Uterus (tissue), 4 donors: ENCODE results near the gene MYO1B. TPM values are rescaled to one million over a fixed set of nuclear protein-coding genes. Genes with fewer than 3 reads are reported as not detected.

Source experiments
- DNase-seq, 2 donors: peaks; one replicate each; pipeline ENCODE4 v3.0.0-alpha.2; 2019 to 2020
- H3K27ac ChIP-seq, 2 donors: fragments of 200-600 bp; sonication (generic); 1 replicate in 1 of 2; 2 replicates in 1 of 2; pipeline ENCODE4 v1.5.1; 2016 to 2018
- H3K27me3 ChIP-seq, 2 donors: fragments of 200-600 bp; sonication (generic); one replicate each; pipeline ENCODE4 v1.5.1; 2018 to 2019; ENCODE audit warnings: control low read depth in 1 of 2
- H3K36me3 ChIP-seq, 2 donors: fragments of 200-600 bp; sonication (generic); one replicate each; pipeline ENCODE4 v1.5.1; 2019; ENCODE audit warnings: control low read depth in 1 of 2
- H3K4me1 ChIP-seq, 2 donors: fragments of 200-600 bp; sonication (generic); one replicate each; pipeline ENCODE4 v1.5.1; 2018 to 2019; ENCODE audit warnings: control low read depth in 1 of 2
- H3K4me3 ChIP-seq, 2 donors: fragments of 200-600 bp; sonication (generic); 1 replicate in 1 of 2; 2 replicates in 1 of 2; pipeline ENCODE4 v1.5.1; 2018 to 2019; ENCODE audit warnings: mild to moderate bottlenecking in 1 of 2
- H3K9me3 ChIP-seq, 2 donors: fragments of 200-600 bp; sonication (generic); one replicate each; pipeline ENCODE4 v1.5.1; 2019; ENCODE audit warnings: control low read depth in 1 of 2
- POLR2A ChIP-seq, 2 donors: fragments of 450-650 bp; IDR thresholded peaks; one replicate each; pipeline ENCODE4 v1.6.1; 2016; ENCODE audit warnings: antibody characterized with exemption in 2 of 2, mild to moderate bottlenecking in 1 of 2, moderate library complexity in 1 of 2
- intact Hi-C: fragments of 100-400 bp; cut with DNase I; formaldehyde crosslinking; loops from one replicate; pipeline ENCODE4 v1.15.1; 2023; ENCODE audit warnings: low total_unique reads
- total RNA-seq, 4 donors: library from RNA; depleted of rRNA in 3 of 4; stranded (reverse); fragments of >200 nt in 3 of 4; gene quantifications; one replicate each; pipeline versions ENCODE4 v1.1.0 to v1.2.4, GENCODE V29; 2014 to 2023
- TF ChIP-seq, protein P1 (sequence below), 4 experiments: fragments of 200-600 bp in 2 of 4; fragments of 450-650 bp in 2 of 4; sonication (generic) in 2 of 4; IDR thresholded peaks; one replicate each; pipeline ENCODE4 v1.5.1; 2016 to 2019; ENCODE audit warnings: antibody characterized with exemption in 4 of 4, mild to moderate bottlenecking in 2 of 4, moderate library complexity in 1 of 4
- donor health status: DM: yes; HTN: yes; CAD: no.

MYO1B gene
- total RNA-seq, 4 donors from 2014 or later = 10.3 to 169 (median 29.5) TPM

DNA sequence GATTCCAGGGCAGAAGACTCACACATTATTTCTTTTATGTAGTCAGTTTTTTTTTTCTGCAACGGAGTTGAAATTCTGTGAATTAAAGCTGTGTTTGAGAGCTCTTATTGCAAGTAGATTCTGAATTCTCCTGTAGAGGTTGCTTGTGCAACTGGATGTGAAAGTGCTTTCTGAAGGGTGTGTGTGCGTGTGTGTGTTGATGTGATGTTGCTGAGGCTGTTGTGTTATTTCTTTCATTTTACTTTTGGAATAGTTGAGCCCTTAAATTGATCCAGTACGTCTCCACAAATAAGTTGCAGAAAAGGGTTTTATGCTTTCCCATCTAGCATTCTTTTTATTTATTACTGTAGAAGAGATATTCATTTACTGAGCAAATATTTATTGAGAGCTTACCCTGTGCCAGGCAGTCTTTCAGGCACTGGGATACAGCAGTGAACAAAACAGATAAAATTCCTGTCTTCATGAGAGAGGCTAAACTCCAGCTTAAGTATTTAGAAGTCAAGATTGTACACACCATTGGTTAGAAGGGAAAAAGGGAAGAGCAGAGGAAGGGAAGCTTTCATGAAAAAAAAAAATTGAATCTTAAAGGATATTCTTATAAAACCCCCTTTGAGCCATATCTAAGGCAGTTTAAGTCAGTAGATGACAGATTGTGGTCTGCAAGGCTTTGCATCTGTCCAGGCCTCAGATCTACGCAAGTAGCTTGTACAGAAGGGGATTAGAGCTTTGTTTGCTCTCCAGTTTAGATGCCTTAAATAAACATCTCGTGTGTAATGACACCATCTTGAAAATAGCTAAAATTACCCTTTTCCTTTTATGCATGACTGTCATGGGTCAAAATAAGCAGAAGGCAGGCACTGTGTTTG lies 58.2 kb downstream of the MYO1B start:
- Histone ChIP-seq H3K36me3 (no peaks in the 10 kb centered on the region), H3K4me3 (no peak overlapping the region), H3K27ac (peak overlapping the region; percentile 22 to 80), H3K4me1 (no peaks in the 10 kb centered on the region), H3K9me3 (no peaks in the 10 kb centered on the region), H3K27me3 (no peaks in the 10 kb centered on the region)
- no peak for DNase-seq
- no peak for TF ChIP-seq POLR2A (IDR thresholded peaks at IDR 0.05)
- TF ChIP-seq, protein P1, sequence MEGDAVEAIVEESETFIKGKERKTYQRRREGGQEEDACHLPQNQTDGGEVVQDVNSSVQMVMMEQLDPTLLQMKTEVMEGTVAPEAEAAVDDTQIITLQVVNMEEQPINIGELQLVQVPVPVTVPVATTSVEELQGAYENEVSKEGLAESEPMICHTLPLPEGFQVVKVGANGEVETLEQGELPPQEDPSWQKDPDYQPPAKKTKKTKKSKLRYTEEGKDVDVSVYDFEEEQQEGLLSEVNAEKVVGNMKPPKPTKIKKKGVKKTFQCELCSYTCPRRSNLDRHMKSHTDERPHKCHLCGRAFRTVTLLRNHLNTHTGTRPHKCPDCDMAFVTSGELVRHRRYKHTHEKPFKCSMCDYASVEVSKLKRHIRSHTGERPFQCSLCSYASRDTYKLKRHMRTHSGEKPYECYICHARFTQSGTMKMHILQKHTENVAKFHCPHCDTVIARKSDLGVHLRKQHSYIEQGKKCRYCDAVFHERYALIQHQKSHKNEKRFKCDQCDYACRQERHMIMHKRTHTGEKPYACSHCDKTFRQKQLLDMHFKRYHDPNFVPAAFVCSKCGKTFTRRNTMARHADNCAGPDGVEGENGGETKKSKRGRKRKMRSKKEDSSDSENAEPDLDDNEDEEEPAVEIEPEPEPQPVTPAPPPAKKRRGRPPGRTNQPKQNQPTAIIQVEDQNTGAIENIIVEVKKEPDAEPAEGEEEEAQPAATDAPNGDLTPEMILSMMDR (IDR thresholded peaks at IDR 0.05) = no peak
- intact Hi-C loops = no loop called here

- no peaks in the 10 kb centered on the region for H3K9me3 ChIP-seq
- peak; percentile 71 to 82 for DNase-seq
- H3K36me3 ChIP-seq = no peaks in the 10 kb centered on the region
- TF ChIP-seq, protein P1 (IDR thresholded peaks at IDR 0.05) = no peak
- no peak for TF ChIP-seq POLR2A (IDR thresholded peaks at IDR 0.05)
- H3K27me3 ChIP-seq = no peaks in the 10 kb centered on the region
- peak overlapping the region; percentile 78 to 80 for H3K27ac ChIP-seq
- no peaks in the 10 kb centered on the region for H3K4me1 ChIP-seq
- intact Hi-C loops = no loop called here
- no peak overlapping the region for H3K4me3 ChIP-seq
Measured at GRCh38 chr2:191304939-191305875, 60.0 kb downstream of the MYO1B start.

- Histone ChIP-seq H3K27me3 (no peaks in the 10 kb centered on the region), H3K27ac (no peak overlapping the region), H3K4me1 (no peaks in the 10 kb centered on the region), H3K9me3 (no peaks in the 10 kb centered on the region), H3K4me3 (no peak overlapping the region), H3K36me3 (no peaks in the 10 kb centered on the region)
- intact Hi-C loops = no loop called here
- DNase-seq = no peak
- TF ChIP-seq POLR2A (IDR thresholded peaks at IDR 0.05) = no peak
- TF ChIP-seq, protein P1 (IDR thresholded peaks at IDR 0.05) = no peak
Measured at GRCh38 chr2:191308026-191308425, 62.8 kb downstream of the MYO1B start.

DNA sequence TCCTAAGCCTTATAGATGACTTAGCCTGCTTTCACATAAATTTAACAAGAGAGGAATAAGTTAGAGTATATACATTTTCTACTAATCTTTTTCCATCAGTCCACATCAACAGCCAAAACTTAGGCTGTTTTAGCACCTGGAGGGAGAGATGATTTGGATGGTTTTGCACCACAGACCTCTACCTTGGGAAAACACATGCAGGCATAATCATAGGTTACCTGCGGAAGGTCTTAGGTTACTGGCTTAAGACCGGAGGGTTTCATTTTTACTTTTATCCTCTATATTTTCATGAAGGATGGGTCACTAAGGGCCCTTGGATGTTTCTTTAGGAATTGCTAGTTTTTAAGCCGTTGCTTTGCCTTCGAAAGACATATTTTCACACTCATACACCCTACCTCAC lies 66.0 kb downstream of the MYO1B start:
- intact Hi-C loops = no loop called here
- H3K27ac ChIP-seq = no peak overlapping the region
- TF ChIP-seq, protein P1 (IDR thresholded peaks at IDR 0.05) = no peak
- no peak for TF ChIP-seq POLR2A (IDR thresholded peaks at IDR 0.05)
- H3K9me3 ChIP-seq = no peaks in the 10 kb centered on the region
- no peak for DNase-seq
- H3K36me3 ChIP-seq = no peaks in the 10 kb centered on the region
- H3K4me3 ChIP-seq = no peak overlapping the region
- no peaks in the 10 kb centered on the region for H3K27me3 ChIP-seq
- no peaks in the 10 kb centered on the region for H3K4me1 ChIP-seq
